HEK293 (cell line): ENCODE measurements around the gene RNF40.
A peak's percentile ranks its signal among the peaks of the same experiment; 100 is the strongest.

Source experiments
- ATF2 ChIP-seq: fragments of 450-650 bp; formaldehyde crosslinking; IDR thresholded peaks from 2 replicates; pipeline ENCODE4 v1.5.1; 2016; ENCODE audit warnings: missing biosample characterization, missing genetic modification characterization, low read depth
- BCL6B ChIP-seq: fragments of 450-650 bp; formaldehyde crosslinking; IDR thresholded peaks from 2 replicates; pipeline ENCODE4 v1.5.1; 2017; ENCODE audit warnings: missing biosample characterization, missing genetic modification characterization
- EGR2 ChIP-seq: fragments of 450-650 bp; formaldehyde crosslinking; IDR thresholded peaks from 2 replicates; pipeline ENCODE4 v1.5.1; 2016; ENCODE audit warnings: low read depth, missing biosample characterization, missing genetic modification characterization
- KLF16 ChIP-seq: fragments of 450-650 bp; formaldehyde crosslinking; IDR thresholded peaks from 2 replicates; pipeline ENCODE4 v1.5.1; 2017; ENCODE audit warnings: missing biosample characterization, missing genetic modification characterization
- PRDM6 ChIP-seq: fragments of 450-650 bp; formaldehyde crosslinking; IDR thresholded peaks from 2 replicates; pipeline ENCODE4 v1.5.1; 2017; ENCODE audit warnings: missing biosample characterization, missing genetic modification characterization
- REST ChIP-seq: fragments of 450-650 bp; formaldehyde crosslinking; IDR thresholded peaks from 2 replicates; pipeline ENCODE4 v1.5.1; 2016; ENCODE audit warnings: missing biosample characterization, missing genetic modification characterization
- SETDB1 ChIP-seq: IDR thresholded peaks from one replicate; pipeline ENCODE4 v1.6.1; 2017; ENCODE audit warnings: mild to moderate bottlenecking, low read length, moderate library complexity, mixed read lengths; ENCODE audit not compliant: insufficient read length
- TCF7L2 ChIP-seq: IDR thresholded peaks from 2 replicates; pipeline ENCODE4 v1.6.1; 2011; ENCODE audit warnings: low read depth, mild to moderate bottlenecking, inconsistent platforms, low read length, moderate library complexity, borderline replicate concordance
- ZBTB44 ChIP-seq: fragments of 450-650 bp; IDR thresholded peaks from 2 replicates; pipeline ENCODE4 v1.5.1; 2018; ENCODE audit warnings: missing biosample characterization, mild to moderate bottlenecking, missing genetic modification characterization
- ZBTB7A ChIP-seq: fragments of 450-650 bp; formaldehyde crosslinking; IDR thresholded peaks from 2 replicates; pipeline ENCODE4 v1.5.1; 2016; ENCODE audit warnings: low read depth, missing biosample characterization, missing genetic modification characterization
- ZFP37 ChIP-seq: fragments of 450-650 bp; formaldehyde crosslinking; IDR thresholded peaks from 2 replicates; pipeline ENCODE4 v1.5.1; 2016; ENCODE audit warnings: missing biosample characterization, missing genetic modification characterization
- ZNF112 ChIP-seq: fragments of 450-650 bp; formaldehyde crosslinking; IDR thresholded peaks from 2 replicates; pipeline ENCODE4 v1.5.0; 2017; ENCODE audit warnings: missing biosample characterization, missing genetic modification characterization
- ZNF138 ChIP-seq: fragments of 450-650 bp; formaldehyde crosslinking; IDR thresholded peaks from 2 replicates; pipeline ENCODE4 v1.5.1; 2016; ENCODE audit warnings: missing biosample characterization, missing genetic modification characterization, borderline replicate concordance
- ZNF174 ChIP-seq: fragments of 450-650 bp; formaldehyde crosslinking; IDR thresholded peaks from 2 replicates; pipeline ENCODE4 v1.5.0; 2017; ENCODE audit warnings: missing biosample characterization, mild to moderate bottlenecking, missing genetic modification characterization
- ZNF223 ChIP-seq: fragments of 450-650 bp; formaldehyde crosslinking; IDR thresholded peaks from 2 replicates; pipeline ENCODE4 v1.5.1; 2016; ENCODE audit warnings: missing biosample characterization, missing genetic modification characterization
- ZNF341 ChIP-seq: fragments of 450-650 bp; formaldehyde crosslinking; IDR thresholded peaks from 2 replicates; pipeline ENCODE4; 2016; ENCODE audit warnings: low read depth, missing biosample characterization, missing genetic modification characterization
- ZNF362 ChIP-seq: fragments of 450-650 bp; formaldehyde crosslinking; IDR thresholded peaks from 2 replicates; pipeline ENCODE4 v1.5.1; 2016; ENCODE audit warnings: missing biosample characterization, missing genetic modification characterization
- ZNF37A ChIP-seq: fragments of 450-650 bp; IDR thresholded peaks from 2 replicates; pipeline ENCODE4 v1.5.1; 2018; ENCODE audit warnings: missing biosample characterization, missing genetic modification characterization
- ZNF510 ChIP-seq: fragments of 450-650 bp; formaldehyde crosslinking; IDR thresholded peaks from 2 replicates; pipeline ENCODE4 v1.5.1; 2018; ENCODE audit warnings: mild to moderate bottlenecking, missing genetic modification characterization, missing biosample characterization; ENCODE audit not compliant: insufficient replicate concordance
- ZNF513 ChIP-seq: fragments of 450-650 bp; IDR thresholded peaks from 2 replicates; pipeline ENCODE4 v1.5.1; 2018; ENCODE audit warnings: missing biosample characterization, missing genetic modification characterization
- ZNF529 ChIP-seq: fragments of 450-650 bp; formaldehyde crosslinking; IDR thresholded peaks from 2 replicates; pipeline ENCODE4 v1.5.1; 2017; ENCODE audit warnings: missing genetic modification characterization, missing biosample characterization; ENCODE audit not compliant: insufficient replicate concordance
- ZNF596 ChIP-seq: fragments of 450-650 bp; IDR thresholded peaks from 2 replicates; pipeline ENCODE4 v1.5.0; 2018; ENCODE audit warnings: missing biosample characterization, mild to moderate bottlenecking, missing genetic modification characterization, moderate library complexity
- ZNF670 ChIP-seq: fragments of 450-650 bp; formaldehyde crosslinking; IDR thresholded peaks from 2 replicates; pipeline ENCODE4 v1.5.1; 2016; ENCODE audit warnings: missing biosample characterization, missing genetic modification characterization, low read depth
- ZNF677 ChIP-seq: fragments of 450-650 bp; IDR thresholded peaks from 2 replicates; pipeline ENCODE4 v1.5.0; 2018; ENCODE audit warnings: missing biosample characterization, mild to moderate bottlenecking, missing genetic modification characterization, moderate library complexity
- ZNF837 ChIP-seq: fragments of 450-650 bp; formaldehyde crosslinking; IDR thresholded peaks from 2 replicates; pipeline ENCODE4 v1.5.1; 2016; ENCODE audit warnings: missing biosample characterization, missing genetic modification characterization
- ZSCAN4 ChIP-seq: fragments of 450-650 bp; formaldehyde crosslinking; IDR thresholded peaks from 2 replicates; pipeline ENCODE4 v1.5.1; 2017; ENCODE audit warnings: missing biosample characterization, missing genetic modification characterization

RNF40 gene

GRCh38 chr16:30786936-30787612, 25.0 kb downstream of the RNF40 start, which contains the start of gene ZNF629 (continued):
- TF ChIP-seq ZNF138 (no peak), ZNF223 (no peak), ZBTB7A (tag by site-specific recombination) (peak; percentile 92), SETDB1 (no peak), ZNF596 (tag by site-specific recombination) (no peak), ZNF677 (tag by site-specific recombination) (no peak), ZNF513 (tag by site-specific recombination) (no peak), PRDM6 (tag by site-specific recombination) (no peak), ZFP37 (no peak), ZSCAN4 (tag by site-specific recombination) (peak; percentile 53), ZNF362 (tag by site-specific recombination) (peak; percentile 67; the same call in 1 of the 2 replicates), KLF16 (tag by site-specific recombination) (peak; percentile 57; the same call in 1 of the 2 replicates), ZNF529 (tag by site-specific recombination) (no peak), ZNF37A (tag by site-specific recombination) (no peak), ZNF112 (tag by site-specific recombination) (no peak), TCF7L2 (no peak), ZNF837 (tag by site-specific recombination) (no peak), ATF2 (tag by site-specific recombination) (no peak), ZNF174 (no peak), ZNF510 (tag by site-specific recombination) (no peak), ZNF670 (tag by site-specific recombination) (no peak), ZNF341 (tag by site-specific recombination) (peak; percentile 77), ZBTB44 (no peak), REST (tag by site-specific recombination) (peak; percentile 76), BCL6B (no peak), EGR2 (tag by site-specific recombination) (peak; percentile 45)
